Measurements from ENCODE around the gene ARID5A.

DNA sequence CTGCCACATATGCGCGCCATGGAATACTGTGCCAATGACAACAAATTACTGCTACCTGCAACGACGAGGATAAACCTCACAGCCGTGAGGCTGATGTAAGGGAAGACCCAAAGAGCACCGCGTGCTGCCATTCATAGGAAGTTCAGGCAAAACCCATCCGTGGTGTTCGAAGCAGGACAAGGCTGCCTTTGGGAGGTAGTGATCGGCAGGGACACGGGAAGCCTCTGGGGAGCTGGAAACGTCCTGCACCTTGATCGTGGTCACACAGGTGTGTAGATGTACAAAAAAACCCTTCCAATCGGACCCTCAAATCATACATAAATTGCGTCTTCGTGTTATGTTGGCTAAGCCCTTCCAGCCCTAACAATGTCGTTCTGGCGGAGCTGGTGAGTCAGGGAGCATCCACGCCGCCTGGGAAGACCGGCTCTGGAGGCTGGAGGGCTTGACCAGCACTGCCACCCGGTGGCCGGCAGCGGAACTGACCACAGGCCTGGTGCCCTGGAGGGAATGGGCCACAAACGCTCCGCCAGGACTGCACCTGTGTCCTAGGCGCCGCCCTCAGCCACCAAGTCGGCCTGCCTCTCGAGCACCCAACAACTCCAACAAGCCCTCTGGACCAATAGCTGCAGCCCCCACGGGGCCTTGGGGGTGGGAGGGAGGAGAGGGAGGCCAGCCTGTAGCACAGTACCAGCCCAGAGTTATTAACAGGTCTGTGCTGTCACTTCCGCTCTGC is 27.3 kb upstream of the ARID5A start:
- TF ChIP-seq, protein P1, sequence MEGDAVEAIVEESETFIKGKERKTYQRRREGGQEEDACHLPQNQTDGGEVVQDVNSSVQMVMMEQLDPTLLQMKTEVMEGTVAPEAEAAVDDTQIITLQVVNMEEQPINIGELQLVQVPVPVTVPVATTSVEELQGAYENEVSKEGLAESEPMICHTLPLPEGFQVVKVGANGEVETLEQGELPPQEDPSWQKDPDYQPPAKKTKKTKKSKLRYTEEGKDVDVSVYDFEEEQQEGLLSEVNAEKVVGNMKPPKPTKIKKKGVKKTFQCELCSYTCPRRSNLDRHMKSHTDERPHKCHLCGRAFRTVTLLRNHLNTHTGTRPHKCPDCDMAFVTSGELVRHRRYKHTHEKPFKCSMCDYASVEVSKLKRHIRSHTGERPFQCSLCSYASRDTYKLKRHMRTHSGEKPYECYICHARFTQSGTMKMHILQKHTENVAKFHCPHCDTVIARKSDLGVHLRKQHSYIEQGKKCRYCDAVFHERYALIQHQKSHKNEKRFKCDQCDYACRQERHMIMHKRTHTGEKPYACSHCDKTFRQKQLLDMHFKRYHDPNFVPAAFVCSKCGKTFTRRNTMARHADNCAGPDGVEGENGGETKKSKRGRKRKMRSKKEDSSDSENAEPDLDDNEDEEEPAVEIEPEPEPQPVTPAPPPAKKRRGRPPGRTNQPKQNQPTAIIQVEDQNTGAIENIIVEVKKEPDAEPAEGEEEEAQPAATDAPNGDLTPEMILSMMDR (conservative IDR thresholded peaks at IDR 0.05; ENCODE audit: low read depth, low read length), result peak; percentile 93
- no peak for TF ChIP-seq EZH2 (IDR thresholded peaks at IDR 0.05; ENCODE audit: borderline replicate concordance, low read depth, low read length, poor library complexity, severe bottlenecking)
